ENCODE data around the gene TSPAN8.

TSPAN8 gene

GRCh38 chr12:71164166-71164565 lies 6.4 kb upstream of the TSPAN8 start:
- DNase-seq (ENCODE audit: extremely low read depth, insufficient read length) = no peak
- Histone ChIP-seq H3K27me3 (replicated peaks; ENCODE audit: control insufficient read depth, insufficient read depth, low read length) (no peaks in the 10 kb centered on the region), H3K4me3 (replicated peaks; ENCODE audit: low read depth, low read length) (no peak overlapping the region), H3K36me3 (ENCODE audit: control insufficient read depth, insufficient read depth, low read length) (no peaks in the 10 kb centered on the region)
- TF ChIP-seq CTCF (IDR thresholded peaks at IDR 0.05; ENCODE audit: insufficient read depth, low read length, poor library complexity, severe bottlenecking) = no peak

GRCh38 chr12:71162832-71163763 lies 5.3 kb upstream of the TSPAN8 start:
- TF ChIP-seq CTCF (IDR thresholded peaks at IDR 0.05; ENCODE audit: insufficient read depth, low read length, poor library complexity, severe bottlenecking) = no peak
- H3K27me3 ChIP-seq (replicated peaks; ENCODE audit: control insufficient read depth, insufficient read depth, low read length) = no peaks in the 10 kb centered on the region
- no peak overlapping the region for H3K4me3 ChIP-seq (replicated peaks; ENCODE audit: low read depth, low read length)
- no peak for DNase-seq (ENCODE audit: extremely low read depth, insufficient read length)
- no peaks in the 10 kb centered on the region for H3K36me3 ChIP-seq (ENCODE audit: control insufficient read depth, insufficient read depth, low read length)

- DNase-seq (ENCODE audit: extremely low read depth, insufficient read length) = no peak
- Histone ChIP-seq H3K36me3 (ENCODE audit: control insufficient read depth, insufficient read depth, low read length) (no peaks in the 10 kb centered on the region), H3K4me3 (replicated peaks; ENCODE audit: low read depth, low read length) (no peak overlapping the region), H3K27me3 (replicated peaks; ENCODE audit: control insufficient read depth, insufficient read depth, low read length) (no peaks in the 10 kb centered on the region)
- no peak for TF ChIP-seq CTCF (IDR thresholded peaks at IDR 0.05; ENCODE audit: insufficient read depth, low read length, poor library complexity, severe bottlenecking)
These were observed 3.8 kb upstream of the TSPAN8 start for GRCh38 chr12:71161591-71161990.

GRCh38 chr12:71160585-71160984 lies 2.8 kb upstream of the TSPAN8 start:
- Histone ChIP-seq H3K4me3 (replicated peaks; ENCODE audit: low read depth, low read length) (no peak overlapping the region), H3K27me3 (replicated peaks; ENCODE audit: control insufficient read depth, insufficient read depth, low read length) (no peaks in the 10 kb centered on the region), H3K36me3 (ENCODE audit: control insufficient read depth, insufficient read depth, low read length) (no peaks in the 10 kb centered on the region)
- no peak for TF ChIP-seq CTCF (IDR thresholded peaks at IDR 0.05; ENCODE audit: insufficient read depth, low read length, poor library complexity, severe bottlenecking)
- DNase-seq (ENCODE audit: extremely low read depth, insufficient read length) = no peak

GRCh38 chr12:71159878-71160277 lies 2.1 kb upstream of the TSPAN8 start:
- no peaks in the 10 kb centered on the region for H3K36me3 ChIP-seq (ENCODE audit: control insufficient read depth, insufficient read depth, low read length)
- no peaks in the 10 kb centered on the region for H3K27me3 ChIP-seq (replicated peaks; ENCODE audit: control insufficient read depth, insufficient read depth, low read length)
- no peak overlapping the region for H3K4me3 ChIP-seq (replicated peaks; ENCODE audit: low read depth, low read length)
- no peak for DNase-seq (ENCODE audit: extremely low read depth, insufficient read length)
- no peak for TF ChIP-seq CTCF (IDR thresholded peaks at IDR 0.05; ENCODE audit: insufficient read depth, low read length, poor library complexity, severe bottlenecking)

Data from GM06990 (cell line).